ENCODE results near the gene MACC1.
"Not testable (repeated sequence)": the region's sequence is repeated elsewhere in the genome, so short reads cannot be mapped to it uniquely, and the experiment has no call there.

The MACC1 gene

DNA sequence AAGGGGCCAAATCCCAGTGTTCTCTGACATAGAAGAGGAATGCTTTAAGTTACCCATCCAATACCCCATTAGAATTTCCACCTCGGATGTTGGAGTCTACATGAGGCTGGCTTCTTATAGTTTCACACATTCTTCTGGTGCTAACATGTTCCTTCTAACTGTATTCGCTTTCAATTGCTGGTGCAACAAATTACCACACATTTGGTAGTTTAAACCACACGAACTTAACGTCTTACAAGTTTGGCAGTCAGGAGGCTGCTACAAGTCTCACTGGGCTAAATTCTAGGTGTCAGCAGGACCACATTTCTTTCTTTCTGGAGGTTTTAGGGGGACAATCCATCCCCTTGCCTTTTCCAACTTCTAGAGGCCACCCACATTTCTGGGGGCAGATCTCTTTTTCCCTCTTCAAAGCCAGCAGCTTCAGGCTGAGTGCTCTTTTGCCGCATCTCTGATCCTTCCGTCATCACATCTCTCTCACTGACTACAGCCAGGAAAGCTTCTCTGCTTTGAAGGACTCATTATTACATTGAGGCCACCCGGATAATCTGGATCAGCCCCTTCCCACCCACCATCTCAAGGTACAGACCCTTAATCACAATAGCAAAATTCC is 5.1 kb upstream of the MACC1 start:
- Mint-ChIP-seq H3K4me1 (peaks cover 37 to 46% of the 10 kb centered on the region in 2 donors), H3K36me3 (peaks cover 2 to 3% of the 10 kb centered on the region in 2 donors), H3K27me3 (no peaks in the 10 kb centered on the region), H3K4me3 (peak overlapping the region in 1 of 2 donors; percentile 5), H3K9me3 (peaks cover 4 to 5% of the 10 kb centered on the region in 2 donors), H3K27ac (no peak overlapping the region)
- ATAC-seq (replicated peaks) (no peak), DNase-seq (no peak)

DNA sequence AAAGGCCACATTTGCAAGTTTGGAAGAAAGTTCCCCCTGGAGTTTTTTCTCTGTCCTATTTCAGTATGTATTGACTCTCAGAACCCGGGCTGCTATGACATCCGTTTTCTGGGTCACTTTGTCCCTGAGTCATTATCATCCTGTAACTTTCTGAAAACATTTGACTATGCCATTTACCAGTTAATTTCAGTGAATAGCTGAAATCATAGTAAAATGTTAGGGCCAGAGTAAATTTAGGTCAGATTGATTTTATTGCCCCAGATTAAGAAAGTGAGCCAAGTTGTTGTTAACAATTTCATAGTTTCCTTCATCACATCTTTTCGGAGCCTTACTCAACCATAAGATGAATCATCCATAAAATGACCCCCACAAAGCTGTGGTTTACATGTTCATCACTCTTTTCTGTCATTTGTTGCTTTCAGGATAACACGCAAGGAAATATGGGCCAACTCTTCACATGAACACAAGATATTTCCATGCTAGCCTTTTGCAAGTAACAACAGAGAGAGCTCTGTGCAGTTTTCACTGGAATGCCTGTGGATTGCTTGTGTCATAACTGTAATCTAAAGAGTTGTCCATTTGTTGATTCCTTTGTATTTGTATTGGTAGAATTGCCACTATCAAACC is 3.9 kb upstream of the MACC1 start:
- ATAC-seq (replicated peaks) = peak; percentile 20 to 30
- DNase-seq = no peak
- peaks cover 2 to 3% of the 10 kb centered on the region in 2 donors for H3K36me3 Mint-ChIP-seq
- peak overlapping the region; percentile 96 for H3K27ac Mint-ChIP-seq
- peaks cover 38 to 54% of the 10 kb centered on the region in 2 donors for H3K4me1 Mint-ChIP-seq
- no peaks in the 10 kb centered on the region for H3K27me3 Mint-ChIP-seq
- H3K9me3 Mint-ChIP-seq = peaks cover 4 to 5% of the 10 kb centered on the region in 2 donors
- peak overlapping the region; percentile 39 to 56 for H3K4me3 Mint-ChIP-seq

DNA sequence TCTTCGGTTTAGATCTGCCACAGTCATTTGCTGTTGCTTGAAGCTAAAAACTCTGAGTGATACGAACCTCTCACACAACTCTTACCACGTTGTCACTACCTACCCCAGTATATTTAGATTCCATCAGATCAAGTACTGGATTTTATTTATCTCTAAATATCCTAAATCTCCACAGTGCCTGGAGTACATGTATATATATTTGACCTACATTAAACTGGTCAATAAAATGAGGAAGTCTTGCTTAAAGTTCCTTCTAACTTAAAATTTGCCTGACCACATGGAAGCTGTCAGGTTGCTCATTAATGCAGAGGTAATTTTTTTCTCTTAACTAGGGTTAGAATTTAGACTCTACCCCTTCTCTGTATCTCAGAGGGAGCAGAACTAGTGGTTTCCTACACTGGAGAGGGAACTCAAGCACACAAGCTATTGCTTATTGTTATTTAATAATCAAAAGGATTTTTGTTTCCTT is 3.1 kb upstream of the MACC1 start:
- ATAC-seq (replicated peaks) (peak; percentile 33 to 35), DNase-seq (no peak)
- Mint-ChIP-seq H3K27ac (peak overlapping the region; percentile 96), H3K27me3 (no peaks in the 10 kb centered on the region), H3K4me1 (peaks cover 34 to 50% of the 10 kb centered on the region in 2 donors), H3K36me3 (peaks cover 2 to 3% of the 10 kb centered on the region in 2 donors), H3K9me3 (peaks cover 4 to 5% of the 10 kb centered on the region in 2 donors), H3K4me3 (peak overlapping the region; percentile 26 to 67)

DNA sequence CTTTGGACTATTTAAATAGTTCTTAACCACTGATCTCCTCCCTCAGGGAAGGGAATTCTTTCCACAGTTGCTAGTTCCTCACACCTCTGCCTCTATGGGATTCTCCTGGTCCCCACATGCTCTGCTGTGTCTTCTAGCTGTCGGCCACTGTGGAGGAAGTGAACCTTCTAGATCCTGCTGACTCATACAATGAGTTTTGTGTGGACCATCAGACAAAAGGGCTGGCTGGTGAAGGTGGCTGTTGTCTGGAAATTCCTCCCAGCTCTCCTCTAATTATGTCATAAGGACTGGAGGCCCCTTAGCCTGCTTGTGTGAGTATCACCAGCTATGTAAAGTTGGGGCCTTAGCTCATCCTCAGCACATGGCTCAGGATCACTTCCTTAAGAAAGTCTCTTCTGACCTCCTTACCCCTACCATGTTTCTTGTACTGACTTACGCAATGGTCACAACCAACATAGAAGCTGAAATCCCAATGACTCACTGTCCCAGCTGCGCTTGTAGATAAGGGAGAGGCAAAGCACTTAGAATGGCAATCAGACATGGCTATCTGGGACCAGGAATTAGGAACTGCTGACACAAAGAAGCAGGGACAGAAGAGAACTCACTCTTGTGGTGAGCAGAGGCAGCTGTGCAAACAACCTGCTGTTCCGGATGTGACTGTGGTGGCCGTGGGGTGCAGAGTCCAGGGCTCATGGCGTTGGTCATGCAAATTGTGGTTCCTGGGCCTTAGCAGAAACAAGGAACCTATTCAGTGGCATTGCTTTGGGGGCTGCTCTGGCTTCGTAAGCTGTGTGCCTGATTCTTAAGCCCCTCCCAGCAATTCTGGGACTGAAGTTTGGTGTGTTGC is 2.5 kb upstream of the MACC1 start:
- Mint-ChIP-seq H3K27me3 (no peaks in the 10 kb centered on the region), H3K4me1 (peaks cover 36 to 57% of the 10 kb centered on the region in 2 donors), H3K9me3 (peaks cover 4 to 5% of the 10 kb centered on the region in 2 donors), H3K27ac (peak overlapping the region; percentile 96), H3K36me3 (peaks cover 4 to 6% of the 10 kb centered on the region in 2 donors), H3K4me3 (peak overlapping the region; percentile 54 to 67)
- peak; percentile 79 to 84 for ATAC-seq (replicated peaks)
- peak; percentile 83 for DNase-seq

DNA sequence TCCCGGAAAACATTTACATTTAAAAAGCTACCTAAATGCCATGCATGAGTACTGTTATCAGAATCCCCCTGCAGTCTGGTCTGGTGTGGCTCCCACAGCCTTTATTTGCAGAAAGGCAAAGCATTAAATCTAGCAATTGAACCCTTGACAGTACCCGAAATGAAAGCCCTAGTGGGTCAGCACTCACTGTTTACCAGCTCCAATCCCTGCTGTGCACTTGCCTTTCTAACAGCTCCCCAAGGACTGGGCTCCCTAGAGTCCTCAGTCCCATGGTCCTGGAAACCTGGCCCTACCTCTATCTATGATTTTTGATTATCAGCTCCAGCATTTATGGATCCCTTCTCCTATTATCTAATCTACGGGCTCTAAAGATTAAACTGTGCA is 1.9 kb upstream of the MACC1 start:
- peak overlapping the region; percentile 96 for H3K27ac Mint-ChIP-seq
- DNase-seq = no peak
- peaks cover 4 to 8% of the 10 kb centered on the region in 2 donors for H3K9me3 Mint-ChIP-seq
- peaks cover 39 to 63% of the 10 kb centered on the region in 2 donors for H3K4me1 Mint-ChIP-seq
- H3K4me3 Mint-ChIP-seq = peak overlapping the region in 1 of 2 donors; percentile 54
- no peak for ATAC-seq (replicated peaks)
- H3K27me3 Mint-ChIP-seq = no peaks in the 10 kb centered on the region
- peaks cover 4 to 10% of the 10 kb centered on the region in 2 donors for H3K36me3 Mint-ChIP-seq

DNA sequence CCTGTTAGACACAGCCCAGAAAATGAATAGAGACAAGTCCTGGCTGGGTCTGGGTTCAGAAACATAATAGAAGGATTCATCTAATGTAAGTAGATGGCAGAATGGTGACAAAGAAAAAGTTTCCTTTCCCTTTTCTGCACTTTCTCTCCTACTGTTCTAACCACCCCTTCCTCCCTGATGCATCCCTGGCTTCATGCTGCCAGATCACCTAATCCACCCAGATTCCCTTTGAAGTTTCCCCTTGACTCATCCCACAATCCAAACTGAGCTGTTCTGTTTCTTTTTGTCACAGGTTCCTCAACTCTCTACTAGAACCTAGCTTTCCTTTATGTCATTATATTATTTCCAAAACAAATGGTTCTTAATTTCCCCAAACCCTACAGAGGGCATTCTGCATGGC is 1.1 kb upstream of the MACC1 start:
- H3K36me3 Mint-ChIP-seq = peaks cover 4 to 13% of the 10 kb centered on the region in 2 donors
- no peaks in the 10 kb centered on the region for H3K27me3 Mint-ChIP-seq
- ATAC-seq (replicated peaks) = no peak
- DNase-seq = no peak
- H3K4me1 Mint-ChIP-seq = peaks cover 40 to 65% of the 10 kb centered on the region in 2 donors
- peaks cover 4 to 13% of the 10 kb centered on the region in 2 donors for H3K9me3 Mint-ChIP-seq
- peak overlapping the region in 1 of 2 donors; percentile 4 for H3K4me3 Mint-ChIP-seq
- no peak overlapping the region for H3K27ac Mint-ChIP-seq

DNA sequence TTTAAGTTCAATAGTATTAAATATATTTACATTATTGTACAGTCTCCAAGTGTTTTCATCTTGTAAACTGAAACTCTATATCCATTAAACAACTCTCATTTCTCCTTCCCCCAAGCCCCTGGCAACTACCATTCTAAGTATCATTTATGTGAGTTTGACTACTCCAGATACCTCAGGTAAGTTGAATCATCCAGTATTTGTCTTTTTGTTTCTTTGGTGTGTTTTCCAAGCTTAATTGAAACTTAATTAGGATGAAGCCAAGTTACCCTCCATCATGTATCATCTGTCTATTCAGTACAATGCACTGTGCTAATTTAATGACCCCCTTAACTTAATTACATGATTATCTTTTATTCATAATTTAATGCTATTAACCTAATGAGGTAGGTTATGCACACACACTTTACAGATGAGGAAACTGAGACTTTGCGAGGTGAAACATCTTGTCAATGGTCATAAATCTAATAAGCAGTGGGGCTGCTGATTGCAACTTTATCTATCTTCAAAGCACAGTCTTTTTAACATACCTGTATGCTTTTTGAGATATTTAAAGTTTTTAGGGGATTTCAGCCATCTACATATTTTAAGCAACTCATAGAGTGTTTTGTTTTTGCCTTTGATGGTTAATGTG is 663 bp downstream of the MACC1 start:
- H3K4me1 Mint-ChIP-seq = peaks cover 37 to 65% of the 10 kb centered on the region in 2 donors
- H3K9me3 Mint-ChIP-seq = peaks cover 4 to 15% of the 10 kb centered on the region in 2 donors
- no peak for DNase-seq
- no peak for ATAC-seq (replicated peaks)
- peaks cover 4 to 16% of the 10 kb centered on the region in 2 donors for H3K36me3 Mint-ChIP-seq
- H3K4me3 Mint-ChIP-seq = peak overlapping the region; percentile 69 to 78
- H3K27me3 Mint-ChIP-seq = no peaks in the 10 kb centered on the region
- H3K27ac Mint-ChIP-seq = no peak overlapping the region

DNA sequence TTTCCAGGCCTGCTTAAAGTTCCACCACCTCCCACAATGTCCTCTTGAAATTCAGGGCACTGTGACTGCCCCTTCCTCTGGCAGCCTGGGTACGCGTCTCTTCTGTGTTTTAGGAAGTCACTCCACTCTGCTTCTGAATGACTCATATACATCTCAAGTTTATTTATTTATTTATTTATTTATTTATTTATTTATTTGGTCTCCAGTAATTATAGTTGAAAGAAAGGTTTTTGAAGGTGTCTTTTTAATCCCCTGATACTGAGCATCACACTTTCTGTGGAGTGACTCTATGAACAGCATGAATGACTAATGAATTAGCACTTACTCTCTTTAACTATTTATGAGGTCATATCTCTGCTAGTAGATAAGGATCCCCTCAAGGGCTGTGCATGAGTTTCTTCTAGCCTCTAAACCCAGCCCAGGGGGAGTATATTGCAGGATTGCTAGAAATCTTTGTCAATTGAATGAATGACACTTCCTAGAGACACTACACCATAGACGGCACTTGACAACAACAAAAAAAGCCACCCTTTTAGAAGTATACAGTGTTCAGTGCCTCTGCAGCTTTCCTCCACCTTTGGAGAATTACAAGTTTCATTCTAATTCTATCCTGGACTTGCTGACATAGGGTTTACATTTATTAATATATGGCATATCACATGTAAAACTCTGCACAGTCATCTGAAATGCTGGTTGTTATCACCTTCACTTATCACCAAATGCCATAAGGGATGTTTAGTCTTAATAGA is 2.1 kb downstream of the MACC1 start:
- no peak for DNase-seq
- Mint-ChIP-seq H3K36me3 (peaks cover 5 to 21% of the 10 kb centered on the region in 2 donors), H3K27ac (no peak overlapping the region), H3K4me1 (peaks cover 29 to 51% of the 10 kb centered on the region in 2 donors), H3K4me3 (no peak overlapping the region), H3K27me3 (no peaks in the 10 kb centered on the region), H3K9me3 (peaks cover 8 to 17% of the 10 kb centered on the region in 2 donors)
- ATAC-seq (replicated peaks) = no peak

DNA sequence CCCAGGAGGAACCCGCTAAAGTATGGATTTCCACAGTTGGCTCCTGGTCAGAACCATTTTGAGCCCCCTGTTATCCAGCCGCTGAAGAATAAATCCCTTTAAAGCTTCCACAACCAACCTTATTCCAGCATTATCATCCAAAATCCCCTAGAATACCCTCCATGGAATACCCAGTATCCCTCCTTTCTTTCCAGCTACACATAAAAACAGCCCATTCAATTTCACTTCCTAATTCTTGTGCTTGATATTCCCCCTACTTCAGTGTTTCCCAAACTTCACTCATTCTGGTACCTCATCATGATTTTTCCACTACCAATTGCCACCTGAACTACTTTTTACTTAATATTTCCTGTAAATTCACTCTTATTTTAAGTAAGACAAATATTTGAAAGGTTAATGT is 3.1 kb downstream of the MACC1 start:
- no peaks in the 10 kb centered on the region for H3K27me3 Mint-ChIP-seq
- ATAC-seq (replicated peaks) (no peak), DNase-seq (no peak)
- peaks cover 8 to 18% of the 10 kb centered on the region in 2 donors for H3K9me3 Mint-ChIP-seq
- no peak overlapping the region for H3K27ac Mint-ChIP-seq
- no peak overlapping the region for H3K4me3 Mint-ChIP-seq
- H3K36me3 Mint-ChIP-seq = peaks cover 10 to 26% of the 10 kb centered on the region in 2 donors
- H3K4me1 Mint-ChIP-seq = peaks cover 19 to 41% of the 10 kb centered on the region in 2 donors

DNA sequence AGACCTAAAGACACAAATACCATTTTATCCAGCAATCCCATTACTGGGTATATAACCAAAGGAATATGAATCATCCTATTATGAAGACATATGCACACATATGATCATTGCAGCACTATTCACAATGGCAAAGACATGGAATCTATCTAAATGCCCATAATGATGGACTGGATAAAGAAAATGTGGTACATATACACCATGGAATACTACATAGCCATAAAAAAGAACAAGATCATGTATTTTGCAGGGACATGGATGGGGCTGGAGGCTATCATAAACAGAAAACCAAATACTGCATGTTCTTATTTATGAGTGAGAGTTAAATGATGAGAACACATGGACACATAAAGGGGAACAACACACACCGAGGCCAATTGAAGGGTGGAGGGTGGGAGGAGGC is 3.8 kb downstream of the MACC1 start:
- Mint-ChIP-seq H3K27me3 (no peaks in the 10 kb centered on the region), H3K9me3 (peaks cover 12 to 18% of the 10 kb centered on the region in 2 donors), H3K4me1 (peaks cover 12 to 39% of the 10 kb centered on the region in 2 donors), H3K4me3 (no peak overlapping the region), H3K36me3 (peaks cover 15 to 32% of the 10 kb centered on the region in 2 donors), H3K27ac (no peak overlapping the region)
- ATAC-seq (replicated peaks) (no peak), DNase-seq (no peak)

DNA sequence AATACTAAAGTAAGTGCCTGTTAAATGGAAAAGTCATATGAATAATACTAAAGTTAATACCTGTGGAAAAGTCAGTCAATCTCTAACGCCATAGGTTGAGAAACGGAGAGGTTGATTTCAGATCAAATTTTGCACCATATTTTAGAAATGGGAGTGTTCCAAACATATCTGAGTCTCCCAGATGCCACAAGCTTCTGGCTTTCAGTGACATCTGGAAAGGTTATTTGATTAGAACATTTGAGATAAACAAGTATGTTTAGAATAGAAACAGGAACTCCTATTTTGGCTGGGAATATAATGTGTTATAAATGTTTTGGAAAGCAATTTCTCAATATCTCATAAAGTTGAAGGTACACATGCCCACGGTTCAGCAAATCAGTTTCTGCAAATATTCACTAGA is 5.8 kb downstream of the MACC1 start:
- no peaks in the 10 kb centered on the region for H3K27me3 Mint-ChIP-seq
- H3K36me3 Mint-ChIP-seq = peaks cover 20 to 37% of the 10 kb centered on the region in 2 donors
- H3K4me3 Mint-ChIP-seq = no peak overlapping the region
- no peak for DNase-seq
- no peak overlapping the region for H3K27ac Mint-ChIP-seq
- peaks cover 17 to 23% of the 10 kb centered on the region in 2 donors for H3K9me3 Mint-ChIP-seq
- H3K4me1 Mint-ChIP-seq = peaks cover 10 to 29% of the 10 kb centered on the region in 2 donors
- no peak for ATAC-seq (replicated peaks)

DNA sequence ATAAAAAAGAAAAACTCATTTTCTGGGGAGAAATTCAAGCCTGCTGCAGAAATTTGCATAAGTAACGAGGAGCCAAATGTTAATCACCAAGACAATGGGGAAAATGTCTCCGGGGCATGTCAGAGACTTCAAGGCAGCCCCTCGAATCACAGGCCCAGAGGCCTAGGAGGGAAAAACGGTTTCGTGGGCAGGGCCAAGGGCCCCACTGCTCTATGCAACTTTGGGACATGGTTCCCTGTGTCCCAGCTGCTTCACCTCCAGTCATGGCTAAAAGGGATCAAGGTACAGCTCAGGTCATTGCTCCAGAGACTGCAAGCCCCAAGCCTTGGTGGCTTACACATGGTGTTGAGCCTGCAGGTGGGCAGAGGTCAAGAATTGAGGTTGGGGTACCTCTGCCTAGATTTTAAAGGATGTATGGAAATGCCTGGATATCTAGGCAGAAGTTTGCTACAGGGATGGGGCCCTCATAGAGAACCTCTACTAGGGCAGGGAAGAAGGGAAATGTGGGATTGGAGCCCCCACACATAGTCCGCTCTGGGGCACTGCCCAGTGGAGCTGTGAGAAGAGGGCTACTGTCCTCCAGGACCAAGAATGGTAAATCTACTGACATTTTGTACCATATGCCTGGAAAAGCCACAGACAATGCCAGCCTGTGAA is 8.4 kb downstream of the MACC1 start:
- no peak overlapping the region for H3K27ac Mint-ChIP-seq

DNA sequence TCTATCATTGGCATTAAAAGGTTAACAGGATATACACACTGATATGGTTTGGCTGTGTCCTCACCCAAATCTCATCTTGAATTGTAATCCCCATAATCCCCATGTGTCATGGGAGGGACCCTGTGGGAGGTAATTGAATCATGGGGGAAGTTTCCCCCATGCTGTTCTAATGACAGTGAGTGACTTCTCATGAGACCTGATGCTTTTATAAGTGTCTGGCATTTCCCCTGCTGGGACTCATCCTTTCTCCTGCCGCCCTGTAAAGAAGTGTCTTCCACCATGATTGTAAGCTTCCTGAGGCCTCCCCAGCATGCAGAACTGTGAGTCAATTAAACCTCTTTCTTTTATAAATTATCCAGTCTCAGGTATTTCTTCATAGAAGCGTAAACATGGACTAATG is 9.4 kb downstream of the MACC1 start:
- not testable (repeated sequence) for H3K27me3 Mint-ChIP-seq; DNase-seq; H3K27ac Mint-ChIP-seq; ATAC-seq (replicated peaks); H3K4me3 Mint-ChIP-seq
- Mint-ChIP-seq H3K4me1 (peaks cover 3 to 11% of the 10 kb centered on the region in 2 donors), H3K36me3 (peaks cover 18 to 25% of the 10 kb centered on the region in 2 donors), H3K9me3 (peaks cover 13 to 17% of the 10 kb centered on the region in 2 donors)

More for the DNA sequence above, 8.4 kb downstream of the MACC1 start:
- Mint-ChIP-seq H3K4me3 (no peak overlapping the region), H3K27me3 (no peaks in the 10 kb centered on the region), H3K4me1 (peaks cover 3 to 11% of the 10 kb centered on the region in 2 donors), H3K36me3 (peaks cover 18 to 30% of the 10 kb centered on the region in 2 donors), H3K9me3 (peaks cover 18 to 19% of the 10 kb centered on the region in 2 donors)
- ATAC-seq (replicated peaks) (no peak), DNase-seq (no peak)
